HTR-8/SVneo (cell line): ENCODE data around the gene LDLRAD4.

Experiments
- DNase-seq: peaks from one replicate; pipeline ENCODE4 v3.0.0; 2011; ENCODE audit warnings: low spot score, mixed read lengths; ENCODE audit not compliant: insufficient read length
- FAIRE-seq: peaks from 2 replicates; lab custom pipeline; 2011; peaks lifted over from hg19 to GRCh38; lab: Jason Lieb, UNC

Gene LDLRAD4

GRCh38 chr18:13621886-13622619 lies 403.5 kb downstream of the LDLRAD4 start:
- FAIRE-seq (no peak), DNase-seq (no peak)

GRCh38 chr18:13622751-13623150 lies 404.2 kb downstream of the LDLRAD4 start:
- DNase-seq = no peak
- FAIRE-seq = no peak

- FAIRE-seq (no peak), DNase-seq (no peak)
Observed at GRCh38 chr18:13623348-13623747, 404.8 kb downstream of the LDLRAD4 start.

GRCh38 chr18:13623871-13624270 lies 405.3 kb downstream of the LDLRAD4 start:
- no peak for FAIRE-seq
- no peak for DNase-seq

GRCh38 chr18:13624563-13625237 lies 406.1 kb downstream of the LDLRAD4 start:
- FAIRE-seq = no peak
- DNase-seq = no peak

GRCh38 chr18:13625355-13625754 lies 406.8 kb downstream of the LDLRAD4 start:
- no peak for DNase-seq
- FAIRE-seq = no peak

- DNase-seq (no peak), FAIRE-seq (no peak)
Observed at GRCh38 chr18:13625843-13626543, 407.4 kb downstream of the LDLRAD4 start.

- no peak for FAIRE-seq
- no peak for DNase-seq
Observed at GRCh38 chr18:13626544-13626908, 408.0 kb downstream of the LDLRAD4 start.

- DNase-seq (no peak), FAIRE-seq (no peak)
Observed at GRCh38 chr18:13627639-13628038, 409.1 kb downstream of the LDLRAD4 start.

GRCh38 chr18:13628211-13628610 lies 409.7 kb downstream of the LDLRAD4 start:
- no peak for FAIRE-seq
- no peak for DNase-seq

- DNase-seq = peak; percentile 78
- FAIRE-seq = peak; percentile 51
Observed at GRCh38 chr18:13629841-13630715, 411.5 kb downstream of the LDLRAD4 start.

- FAIRE-seq = no peak
- DNase-seq = no peak
Observed at GRCh38 chr18:13630716-13631268, 412.2 kb downstream of the LDLRAD4 start.

GRCh38 chr18:13633700-13634099 lies 415.1 kb downstream of the LDLRAD4 start:
- no peak for DNase-seq
- FAIRE-seq = no peak

- DNase-seq = no peak
- FAIRE-seq = no peak
Observed at GRCh38 chr18:13635046-13635445, 416.5 kb downstream of the LDLRAD4 start.

GRCh38 chr18:13638719-13639595 lies 420.4 kb downstream of the LDLRAD4 start:
- DNase-seq = no peak
- no peak for FAIRE-seq

- FAIRE-seq (no peak), DNase-seq (no peak)
Observed at GRCh38 chr18:13640266-13640860, 421.8 kb downstream of the LDLRAD4 start.

GRCh38 chr18:13641551-13642439 lies 423.2 kb downstream of the LDLRAD4 start:
- FAIRE-seq = no peak
- DNase-seq = no peak

- no peak for DNase-seq
- FAIRE-seq = no peak
Observed at GRCh38 chr18:13642440-13642827, 423.9 kb downstream of the LDLRAD4 start.
